T-helper 17 cell (primary cell): Measurements from ENCODE around the gene SLC30A1. TPM values are rescaled to one million over a fixed set of nuclear protein-coding genes. Genes with fewer than 3 reads are reported as not detected.
"Not testable (repeated sequence)": the region's sequence is repeated elsewhere in the genome, so short reads cannot be mapped to it uniquely, and the experiment has no call there.

ENCODE experiments used
- ATAC-seq: fragments of 150-1000 bp; cut with Tn5 transposase; 2 replicates; pipeline ENCODE4 v1.10.0; 2021; ENCODE audit warnings: mild to moderate bottlenecking, moderate library complexity
- DNase-seq, 3 donors: peaks; one replicate each; pipeline versions ENCODE4 v3.0.0 to v3.0.0-alpha.2; 2020 to 2021
- H3K9me3 ChIP-seq: one replicate; pipeline ENCODE4 v1.7.0; 2013; ENCODE audit warnings: low read length, mild to moderate bottlenecking; ENCODE audit not compliant: control insufficient read depth, poor library complexity, severe bottlenecking
- H3K27ac Mint-ChIP-seq: one replicate; pipeline ENCODE4 v1.8.0; 2022; ENCODE audit warnings: mild to moderate bottlenecking, moderate library complexity, mixed read lengths
- H3K27me3 Mint-ChIP-seq: one replicate; pipeline ENCODE4 v1.8.0; 2022; ENCODE audit warnings: mixed read lengths
- H3K36me3 Mint-ChIP-seq: one replicate; pipeline ENCODE4 v1.8.0; 2022; ENCODE audit warnings: low read depth, mixed read lengths
- H3K4me1 Mint-ChIP-seq: one replicate; pipeline ENCODE4 v1.8.0; 2022; ENCODE audit warnings: mild to moderate bottlenecking, mixed read lengths
- H3K4me3 Mint-ChIP-seq: one replicate; pipeline ENCODE4 v1.8.0; 2022; ENCODE audit warnings: mild to moderate bottlenecking, moderate library complexity, mixed read lengths
- total RNA-seq, 4 donors: library from RNA in 2 of 4; stranded (reverse) in 2 of 4; gene quantifications; one replicate each; pipeline ENCODE4 v1.2.3 and lab custom pipeline; 2022 to 2026

SLC30A1 gene, protein sequence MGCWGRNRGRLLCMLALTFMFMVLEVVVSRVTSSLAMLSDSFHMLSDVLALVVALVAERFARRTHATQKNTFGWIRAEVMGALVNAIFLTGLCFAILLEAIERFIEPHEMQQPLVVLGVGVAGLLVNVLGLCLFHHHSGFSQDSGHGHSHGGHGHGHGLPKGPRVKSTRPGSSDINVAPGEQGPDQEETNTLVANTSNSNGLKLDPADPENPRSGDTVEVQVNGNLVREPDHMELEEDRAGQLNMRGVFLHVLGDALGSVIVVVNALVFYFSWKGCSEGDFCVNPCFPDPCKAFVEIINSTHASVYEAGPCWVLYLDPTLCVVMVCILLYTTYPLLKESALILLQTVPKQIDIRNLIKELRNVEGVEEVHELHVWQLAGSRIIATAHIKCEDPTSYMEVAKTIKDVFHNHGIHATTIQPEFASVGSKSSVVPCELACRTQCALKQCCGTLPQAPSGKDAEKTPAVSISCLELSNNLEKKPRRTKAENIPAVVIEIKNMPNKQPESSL
- total RNA-seq = 1 to 10 TPM; 4.8 to 9.5 TPM
- total RNA-seq (lab: John Stamatoyannopoulos, UW) = 14.7 to 18.7 reads per million in 2 donors

- peak within 1 kb of the TSS; percentile 69 for H3K27ac Mint-ChIP-seq
- no peaks in the 10 kb centered on the region for H3K36me3 Mint-ChIP-seq
- H3K4me3 Mint-ChIP-seq = peak within 1 kb of the TSS; percentile 92
- H3K27me3 Mint-ChIP-seq = no peaks in the 10 kb centered on the region
- H3K4me1 Mint-ChIP-seq = peaks cover 25% of the 10 kb centered on the region
- no peaks in the 10 kb centered on the region for H3K9me3 ChIP-seq
- peak; percentile 93 for ATAC-seq
- peak; percentile 99 to 100 (median 99) for DNase-seq
Observed at GRCh38 chr1:211578640-211579439, at the start of gene SLC30A1. Gene SLC30A1 (minus strand): TSS chr1:211579161. CDS start chr1:211578612, 549 bp downstream.

DNA sequence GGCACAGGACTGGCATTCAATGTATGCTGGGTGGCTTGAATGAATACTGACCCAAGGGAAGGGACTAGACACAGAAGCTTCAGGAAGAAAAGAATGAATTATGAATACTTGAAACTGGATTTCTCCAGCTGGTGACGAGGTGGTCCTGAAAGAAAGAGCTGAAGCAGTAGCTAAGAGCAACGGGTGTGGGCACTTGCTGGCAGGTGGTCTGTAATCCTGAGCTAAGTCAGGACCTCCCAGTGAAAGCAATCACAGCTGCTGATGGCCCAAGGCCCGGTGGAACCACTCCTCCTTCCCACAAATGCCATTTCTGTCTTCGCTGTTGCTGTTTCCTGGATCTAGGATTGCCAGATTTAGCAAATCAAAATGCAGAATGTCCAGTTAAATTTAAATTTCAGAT is 49.5 kb upstream of the SLC30A1 start:
- Mint-ChIP-seq H3K27ac (no peak overlapping the region), H3K4me3 (no peak overlapping the region), H3K4me1 (peaks cover 11% of the 10 kb centered on the region), H3K27me3 (no peaks in the 10 kb centered on the region), H3K36me3 (no peaks in the 10 kb centered on the region)
- H3K9me3 ChIP-seq = no peaks in the 10 kb centered on the region
- DNase-seq (no peak), ATAC-seq (no peak)

GRCh38 chr1:211627259-211627658 is 48.3 kb upstream of the SLC30A1 start:
- ATAC-seq = no peak
- no peaks in the 10 kb centered on the region for H3K9me3 ChIP-seq
- Mint-ChIP-seq H3K36me3 (no peaks in the 10 kb centered on the region), H3K27me3 (no peaks in the 10 kb centered on the region), H3K27ac (no peak overlapping the region), H3K4me1 (peaks cover 9% of the 10 kb centered on the region), H3K4me3 (no peak overlapping the region)
- no peak for DNase-seq

- not testable (repeated sequence) for H3K36me3 Mint-ChIP-seq, ATAC-seq, H3K4me3 Mint-ChIP-seq, H3K9me3 ChIP-seq, H3K4me1 Mint-ChIP-seq, DNase-seq, H3K27ac Mint-ChIP-seq, H3K27me3 Mint-ChIP-seq
Observed at GRCh38 chr1:211625866-211626265, 46.9 kb upstream of the SLC30A1 start.

GRCh38 chr1:211625040-211625439 is 46.1 kb upstream of the SLC30A1 start:
- H3K9me3 ChIP-seq = no peaks in the 10 kb centered on the region
- H3K4me1 Mint-ChIP-seq = peaks cover 11% of the 10 kb centered on the region
- H3K36me3 Mint-ChIP-seq = no peaks in the 10 kb centered on the region
- ATAC-seq (peak; percentile 73), DNase-seq (no peak)
- no peaks in the 10 kb centered on the region for H3K27me3 Mint-ChIP-seq
- H3K27ac Mint-ChIP-seq = no peak overlapping the region
- H3K4me3 Mint-ChIP-seq = no peak overlapping the region

DNA sequence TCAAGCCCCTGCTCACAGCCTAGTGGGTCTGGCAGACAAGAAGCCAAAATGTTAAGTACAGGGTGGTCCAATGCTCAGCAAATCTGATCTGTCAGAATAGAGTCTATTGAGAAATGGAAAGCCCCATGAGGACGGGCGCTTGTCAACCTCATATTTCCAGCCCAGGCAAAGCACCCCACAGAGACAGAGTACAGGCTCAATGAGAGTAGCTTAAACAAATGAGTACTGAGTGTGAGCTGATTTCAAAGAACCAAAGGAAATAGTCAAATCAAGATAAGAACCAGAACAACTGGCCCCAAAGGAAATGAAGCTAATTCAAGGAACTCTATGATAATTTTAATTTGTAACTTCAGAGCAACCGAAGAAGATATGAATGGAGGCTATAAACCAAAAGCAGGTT is 44.6 kb upstream of the SLC30A1 start:
- no peak overlapping the region for H3K4me3 Mint-ChIP-seq
- no peaks in the 10 kb centered on the region for H3K9me3 ChIP-seq
- H3K27ac Mint-ChIP-seq = peak overlapping the region; percentile 35
- peaks cover 13% of the 10 kb centered on the region for H3K4me1 Mint-ChIP-seq
- no peaks in the 10 kb centered on the region for H3K36me3 Mint-ChIP-seq
- no peak for ATAC-seq
- no peaks in the 10 kb centered on the region for H3K27me3 Mint-ChIP-seq
- DNase-seq = no peak

GRCh38 chr1:211621447-211622198 is 42.7 kb upstream of the SLC30A1 start:
- H3K9me3 ChIP-seq = no peaks in the 10 kb centered on the region
- no peak for ATAC-seq
- Mint-ChIP-seq H3K27ac (no peak overlapping the region), H3K4me1 (peaks cover 13% of the 10 kb centered on the region), H3K36me3 (no peaks in the 10 kb centered on the region), H3K4me3 (no peak overlapping the region), H3K27me3 (no peaks in the 10 kb centered on the region)
- DNase-seq = no peak

GRCh38 chr1:211620097-211620496 is 41.1 kb upstream of the SLC30A1 start:
- ATAC-seq = no peak
- Mint-ChIP-seq H3K4me3 (no peak overlapping the region), H3K36me3 (no peaks in the 10 kb centered on the region), H3K4me1 (peaks cover 13% of the 10 kb centered on the region), H3K27ac (no peak overlapping the region), H3K27me3 (no peaks in the 10 kb centered on the region)
- DNase-seq = no peak
- H3K9me3 ChIP-seq = no peaks in the 10 kb centered on the region

- ATAC-seq (no peak), DNase-seq (no peak)
- Mint-ChIP-seq H3K27ac (no peak overlapping the region), H3K27me3 (no peaks in the 10 kb centered on the region), H3K36me3 (no peaks in the 10 kb centered on the region), H3K4me3 (no peak overlapping the region), H3K4me1 (peaks cover 10% of the 10 kb centered on the region)
- H3K9me3 ChIP-seq = no peaks in the 10 kb centered on the region
Observed at GRCh38 chr1:211619033-211619996, 40.4 kb upstream of the SLC30A1 start.

DNA sequence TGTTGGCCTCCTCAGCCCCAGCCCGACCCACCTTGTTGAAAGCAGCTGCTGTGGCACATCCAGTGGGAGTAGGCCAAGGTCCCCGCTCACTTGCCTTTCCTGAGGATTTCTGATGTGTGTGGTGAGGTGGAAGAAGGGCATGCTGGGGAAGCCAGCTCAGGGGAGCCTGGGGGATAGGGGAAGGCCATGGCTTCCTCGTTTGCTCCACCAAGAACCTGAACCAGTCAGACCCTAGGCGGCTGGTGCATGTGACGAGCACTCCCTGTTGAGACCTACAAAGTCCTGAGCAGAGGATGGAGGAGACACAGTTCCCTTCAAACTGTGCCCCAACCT is 38.0 kb upstream of the SLC30A1 start:
- Mint-ChIP-seq H3K27ac (no peak overlapping the region), H3K27me3 (no peaks in the 10 kb centered on the region), H3K4me3 (no peak overlapping the region), H3K4me1 (peaks cover 4% of the 10 kb centered on the region), H3K36me3 (no peaks in the 10 kb centered on the region)
- no peaks in the 10 kb centered on the region for H3K9me3 ChIP-seq
- ATAC-seq (no peak), DNase-seq (no peak)

DNA sequence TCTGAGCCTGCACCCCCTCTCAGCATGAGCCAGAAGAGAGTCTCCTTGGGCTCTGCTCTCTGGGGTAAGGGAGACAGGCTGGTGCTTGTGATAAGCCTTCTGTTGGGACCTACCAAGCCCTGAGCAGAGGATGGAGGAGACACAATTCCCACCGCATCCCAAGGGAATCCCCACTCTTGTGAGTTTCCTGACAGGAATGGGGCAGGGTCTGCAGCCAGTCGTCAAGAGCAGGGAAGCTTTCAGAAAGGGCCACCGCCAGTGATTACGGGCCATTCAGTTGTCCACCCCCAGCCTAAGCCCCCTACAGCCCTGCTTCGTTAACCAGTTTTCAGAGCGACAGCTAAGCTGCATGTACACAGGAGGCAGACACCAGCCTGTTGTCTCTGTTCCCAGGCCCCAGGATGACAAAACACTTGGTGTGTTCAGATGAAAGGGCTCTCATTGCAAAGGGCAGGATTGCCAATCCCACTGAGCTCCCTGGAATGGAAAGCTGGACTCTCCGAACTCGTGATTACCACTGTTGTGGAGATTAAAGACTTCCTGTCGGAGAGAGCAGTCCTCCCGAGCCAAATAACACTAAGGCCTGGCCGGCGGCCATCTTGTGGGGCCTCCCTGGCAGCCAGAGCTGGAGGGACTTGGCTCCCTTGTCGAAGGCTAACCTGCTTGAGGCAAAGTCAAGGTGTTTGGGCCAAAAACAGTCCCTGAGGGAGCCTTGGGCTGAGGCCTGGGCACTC is 37.4 kb upstream of the SLC30A1 start:
- Mint-ChIP-seq H3K4me1 (peaks cover 4% of the 10 kb centered on the region), H3K4me3 (no peak overlapping the region), H3K27ac (no peak overlapping the region), H3K27me3 (no peaks in the 10 kb centered on the region), H3K36me3 (no peaks in the 10 kb centered on the region)
- DNase-seq (no peak), ATAC-seq (no peak)
- no peaks in the 10 kb centered on the region for H3K9me3 ChIP-seq

DNA sequence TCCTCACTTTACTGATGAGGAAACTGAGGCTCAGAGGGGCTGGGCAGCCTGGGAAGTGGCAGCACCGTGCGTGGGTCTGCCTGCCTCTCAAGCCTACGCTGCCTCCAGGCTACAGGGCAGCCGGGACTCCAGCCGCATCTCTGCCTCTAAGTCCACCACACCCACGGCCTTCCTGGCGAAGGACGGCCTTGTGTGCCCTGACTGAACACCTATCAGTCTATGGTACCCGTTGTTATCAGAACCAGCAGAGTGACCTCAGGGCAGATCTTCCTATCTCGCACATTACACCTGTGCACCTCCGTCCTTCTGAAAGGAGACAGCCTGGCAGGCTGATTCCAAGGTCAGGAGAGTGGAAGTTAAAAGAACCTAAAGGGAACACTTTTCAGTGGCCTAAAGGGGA is 35.7 kb upstream of the SLC30A1 start:
- no peaks in the 10 kb centered on the region for H3K9me3 ChIP-seq
- no peak for ATAC-seq
- Mint-ChIP-seq H3K27me3 (no peaks in the 10 kb centered on the region), H3K4me1 (no peaks in the 10 kb centered on the region), H3K36me3 (no peaks in the 10 kb centered on the region), H3K4me3 (no peak overlapping the region), H3K27ac (no peak overlapping the region)
- no peak for DNase-seq
